ENCODE measurements around the gene AMPH.
"Not testable (repeated sequence)": the region's sequence is repeated elsewhere in the genome, so short reads cannot be mapped to it uniquely, and the experiment has no call there.

The AMPH gene

GRCh38 chr7:38396852-38397251 is 234.3 kb downstream of the AMPH start:
- no peak for DNase-seq (ENCODE audit: low read depth)

DNA sequence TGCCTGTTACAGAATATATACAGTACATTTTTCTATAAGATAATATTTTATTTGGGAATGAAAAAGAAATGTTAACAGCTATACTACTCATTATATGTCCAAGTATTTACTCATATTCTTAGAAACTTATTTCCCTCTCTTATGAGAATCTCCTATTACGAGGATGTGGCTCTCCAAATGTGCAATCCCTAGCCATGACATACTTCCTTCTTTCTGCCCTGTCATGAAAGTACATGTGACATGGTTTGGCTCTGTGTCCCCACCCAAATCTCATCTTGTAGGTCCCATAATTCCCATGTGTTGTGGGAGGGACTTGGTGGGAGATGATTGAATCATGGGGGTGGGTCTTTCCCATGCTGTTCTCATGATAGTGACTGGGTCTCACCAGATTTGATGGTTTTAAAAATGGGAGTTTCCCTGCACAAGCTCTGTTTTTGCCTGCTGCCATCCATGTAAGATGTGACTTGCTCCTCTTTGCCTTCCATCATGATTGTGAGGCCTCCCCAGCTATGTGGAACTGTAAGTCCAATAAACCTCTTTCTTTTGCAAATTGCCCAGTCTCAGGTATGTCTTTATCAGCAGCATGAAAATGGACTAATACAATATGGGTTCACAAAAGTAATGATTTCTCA is 235.1 kb downstream of the AMPH start:
- DNase-seq (ENCODE audit: low read depth), result not testable (repeated sequence)

DNA sequence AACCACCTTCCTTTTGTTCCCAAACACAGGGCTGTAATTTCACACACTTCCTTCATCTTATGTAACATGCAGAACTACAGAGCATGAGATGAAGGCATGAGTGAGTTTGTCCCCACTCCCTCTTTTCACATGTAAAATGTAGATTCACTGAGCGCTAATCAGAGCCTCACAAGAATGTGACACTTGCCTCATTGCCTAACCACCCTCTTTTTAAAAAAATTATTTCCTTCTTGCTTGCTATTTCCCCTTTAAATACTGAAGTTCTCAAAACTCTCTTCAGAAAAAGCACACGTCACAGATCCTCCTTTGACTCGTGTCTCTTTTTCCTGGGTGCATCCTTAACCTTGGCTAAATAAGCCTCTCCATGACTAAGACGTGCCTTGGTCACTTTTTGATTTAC is 236.5 kb downstream of the AMPH start:
- DNase-seq (ENCODE audit: low read depth), result no peak

DNA sequence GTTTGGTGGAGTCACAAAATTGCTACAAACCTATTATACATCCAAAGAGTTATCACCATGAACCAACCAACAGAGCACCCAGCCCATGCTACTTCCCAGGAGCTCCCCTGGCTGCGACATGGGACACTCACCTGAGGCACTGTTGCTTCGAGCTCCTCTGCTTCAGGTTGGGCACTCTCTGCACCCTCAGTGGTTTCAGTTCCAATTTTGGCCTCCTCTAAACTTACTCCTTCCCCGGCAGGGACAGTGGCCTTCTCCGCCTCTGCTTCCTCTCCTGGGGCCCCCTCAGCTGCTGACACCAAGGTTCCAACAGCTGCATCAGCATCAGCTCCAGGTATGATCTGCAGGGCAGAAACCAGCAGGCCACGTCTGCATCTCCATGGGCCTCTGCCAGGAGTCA is 237.3 kb downstream of the AMPH start:
- DNase-seq (ENCODE audit: low read depth), result no peak

- no peak for DNase-seq (ENCODE audit: low read depth)
Measured at GRCh38 chr7:38391751-38392150, 239.4 kb downstream of the AMPH start.

GRCh38 chr7:38385682-38386081 is 245.5 kb downstream of the AMPH start:
- no peak for DNase-seq (ENCODE audit: low read depth)

DNA sequence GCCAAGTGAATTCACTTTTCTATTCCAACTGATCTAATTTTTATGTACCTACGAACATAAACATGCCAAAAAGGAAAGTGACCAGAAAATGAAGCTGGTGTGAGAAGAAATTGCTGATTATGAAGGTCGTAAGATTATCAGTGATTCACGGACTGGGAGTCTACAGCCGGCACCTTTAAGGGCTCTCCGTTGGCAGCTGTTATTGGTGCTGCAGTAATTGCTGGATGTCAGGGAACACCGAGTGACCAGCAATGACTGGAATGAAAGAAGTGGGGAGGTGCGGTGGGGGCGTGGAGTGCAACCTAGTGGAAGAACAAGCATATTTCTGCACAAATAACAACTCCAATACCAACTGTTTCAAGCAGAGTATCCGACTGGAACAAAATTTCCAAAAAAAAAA is 247.9 kb downstream of the AMPH start:
- no peak for DNase-seq (ENCODE audit: low read depth)

DNA sequence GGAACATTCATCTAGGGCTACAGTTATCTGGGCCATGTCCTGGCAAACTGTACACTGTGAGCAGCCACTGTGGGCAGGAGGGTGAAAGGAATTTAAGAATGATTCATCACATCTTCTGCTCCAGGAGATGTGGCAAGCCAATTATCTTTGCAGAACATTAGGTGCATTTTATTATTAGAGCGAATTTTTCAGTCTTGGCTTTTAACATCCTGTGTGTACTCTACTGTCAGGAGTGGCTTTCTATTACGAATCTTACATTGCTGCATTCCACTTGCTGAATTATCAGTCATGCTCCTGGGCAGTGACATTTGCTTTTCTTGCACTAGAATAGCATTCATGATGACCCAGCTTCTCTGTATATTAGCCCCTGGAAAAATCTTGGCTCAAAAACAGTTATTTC is 248.5 kb downstream of the AMPH start:
- peak; percentile 80 for DNase-seq (ENCODE audit: low read depth)

- DNase-seq (ENCODE audit: low read depth), result no peak
Measured at GRCh38 chr7:38375453-38375852, 255.7 kb downstream of the AMPH start.

DNA sequence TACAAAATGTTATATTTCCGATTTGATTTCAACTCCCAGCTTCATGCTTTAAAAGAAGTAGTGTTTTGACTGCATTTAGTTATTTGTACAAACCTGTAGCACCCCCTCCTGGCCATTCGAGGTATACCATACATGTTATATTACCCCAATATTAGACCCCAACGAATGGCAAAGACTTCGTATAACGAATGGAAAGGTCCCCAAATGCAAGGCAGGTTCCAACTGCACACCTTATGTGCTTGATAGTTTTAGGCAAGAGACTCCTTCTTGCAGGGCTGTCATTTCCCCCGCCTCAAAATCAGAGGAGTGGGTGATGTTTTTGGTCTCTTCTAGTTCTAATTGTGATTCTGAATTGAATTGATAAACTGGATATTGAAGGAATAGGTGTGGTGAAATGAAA is 256.7 kb downstream of the AMPH start:
- DNase-seq (ENCODE audit: low read depth), result peak; percentile 28

DNA sequence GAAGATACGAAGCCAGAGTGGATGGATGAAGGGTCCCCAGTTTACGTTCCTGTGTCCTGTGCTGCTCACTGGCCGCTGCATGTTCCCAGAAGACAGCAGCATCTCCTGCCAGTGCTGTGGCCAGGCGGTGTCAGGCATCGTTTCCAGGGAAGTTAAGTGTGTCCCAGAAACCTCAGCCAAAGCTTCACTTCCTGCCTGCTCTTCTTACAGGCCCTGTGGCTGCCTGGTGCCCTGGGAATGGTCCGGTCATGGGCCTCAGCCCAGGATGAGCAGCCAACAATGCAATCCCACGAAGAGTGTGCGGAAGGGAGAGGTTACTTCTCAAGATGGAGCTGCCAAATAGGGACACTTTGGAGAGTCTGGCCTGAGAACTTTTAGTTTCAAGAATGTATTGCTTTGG is 258.0 kb downstream of the AMPH start:
- DNase-seq (ENCODE audit: low read depth), result no peak

GRCh38 chr7:38372290-38372689 is 258.9 kb downstream of the AMPH start:
- no peak for DNase-seq (ENCODE audit: low read depth)

- peak; percentile 78 for DNase-seq (ENCODE audit: low read depth)
Measured at GRCh38 chr7:38369816-38370493, 261.2 kb downstream of the AMPH start.

DNA sequence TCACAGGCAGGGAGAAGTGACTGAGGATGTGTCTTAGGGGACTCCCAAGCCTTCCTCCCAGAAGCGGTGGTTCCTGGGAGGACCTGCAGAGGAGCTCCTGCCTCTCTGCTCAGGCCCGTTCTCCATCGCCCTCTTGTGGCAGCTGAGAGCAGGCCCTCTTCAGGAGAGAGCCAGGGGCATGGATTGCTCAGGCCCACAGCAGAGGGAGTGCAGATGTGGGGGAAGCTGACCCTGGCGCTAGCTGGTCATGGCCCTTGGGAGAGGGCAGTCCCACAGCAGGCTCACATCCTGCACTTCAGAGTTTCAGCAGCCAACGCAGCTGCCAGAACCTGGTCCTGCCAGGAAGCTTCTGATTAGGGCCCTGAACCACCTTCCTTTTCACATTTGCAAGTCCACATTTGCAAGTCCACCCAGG is 263.0 kb downstream of the AMPH start:
- DNase-seq (ENCODE audit: low read depth), result peak; percentile 78

DNA sequence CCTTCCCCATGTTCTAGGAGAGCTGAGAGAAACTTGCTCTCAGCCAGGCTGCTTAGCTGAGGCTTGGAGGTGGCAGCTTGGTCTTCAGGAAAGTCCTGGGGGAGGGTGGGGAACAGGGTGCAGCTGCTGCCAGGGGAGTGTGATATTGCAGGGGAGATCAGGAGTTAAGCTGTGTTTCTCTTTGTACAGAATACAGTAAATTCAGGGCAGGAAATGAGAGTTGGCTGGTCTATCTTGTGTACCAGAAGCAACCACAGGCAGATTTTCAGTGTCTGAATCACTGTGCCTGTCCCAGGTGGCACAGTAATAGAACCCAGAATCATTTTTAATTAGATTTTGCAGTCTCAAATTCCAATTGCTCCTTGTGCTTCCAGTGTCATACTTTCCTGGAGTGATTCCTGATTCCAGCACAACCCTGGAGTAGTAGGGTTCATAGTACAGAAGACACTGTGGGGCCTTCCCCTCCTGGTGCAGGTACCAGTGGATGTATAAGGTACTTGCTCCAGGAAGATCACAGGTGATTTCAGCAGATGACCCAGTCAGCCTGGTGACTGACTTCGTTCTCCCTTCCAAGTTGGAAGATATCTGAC is 263.8 kb downstream of the AMPH start:
- DNase-seq (ENCODE audit: low read depth), result no peak

DNA sequence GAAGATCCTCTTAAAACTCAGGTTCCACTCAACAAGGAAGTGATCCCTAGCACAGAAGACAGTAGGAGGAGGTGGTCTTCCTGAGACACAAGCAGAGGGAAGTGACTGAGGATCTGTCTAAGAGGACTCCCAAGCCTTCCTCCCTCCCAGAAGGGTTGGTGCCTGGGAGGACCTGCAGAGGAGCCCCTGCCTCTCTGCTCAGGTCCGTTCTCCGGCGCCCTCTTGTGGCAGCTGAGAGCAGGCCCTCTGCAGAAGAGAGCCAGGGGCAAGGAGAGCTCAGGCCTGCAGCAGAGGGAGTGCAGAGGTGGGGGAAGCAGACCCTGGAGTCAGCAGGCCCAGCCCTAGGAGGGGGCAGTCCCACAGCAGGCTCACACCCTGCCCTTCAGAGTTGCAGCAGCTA is 267.8 kb downstream of the AMPH start:
- DNase-seq (ENCODE audit: low read depth), result peak; percentile 39

GRCh38 chr7:38362611-38363237 is 268.4 kb downstream of the AMPH start:
- DNase-seq (ENCODE audit: low read depth), result not testable (repeated sequence)

- no peak for DNase-seq (ENCODE audit: low read depth)
Measured at GRCh38 chr7:38360776-38361175, 270.4 kb downstream of the AMPH start.

DNA sequence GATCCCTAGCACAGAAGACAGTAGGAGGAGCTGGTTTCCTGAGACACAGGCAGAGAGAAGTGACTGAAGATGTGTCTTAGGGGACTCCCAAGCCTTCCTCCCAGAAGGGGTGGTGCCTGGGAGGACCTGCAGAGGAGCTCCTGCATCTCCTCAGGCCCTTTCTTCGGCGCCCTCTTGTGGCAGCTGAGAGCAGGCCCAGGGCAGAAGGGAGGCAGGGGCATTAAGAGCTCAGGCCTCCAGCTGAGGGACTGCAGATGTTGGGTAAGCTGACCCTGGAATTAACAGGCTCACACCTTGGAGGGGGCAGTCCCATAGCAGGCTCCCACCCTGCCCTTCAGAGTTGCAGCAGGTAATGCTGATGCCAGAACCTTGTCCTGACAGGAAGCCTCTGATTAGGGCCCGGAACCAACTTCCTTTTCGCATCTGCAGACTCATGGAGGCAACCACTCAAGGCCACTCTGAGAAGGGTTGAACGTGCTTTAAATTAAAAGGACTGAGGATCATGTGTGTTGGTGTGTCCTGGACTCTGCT is 272.0 kb downstream of the AMPH start:
- DNase-seq (ENCODE audit: low read depth), result not testable (repeated sequence)

DNA sequence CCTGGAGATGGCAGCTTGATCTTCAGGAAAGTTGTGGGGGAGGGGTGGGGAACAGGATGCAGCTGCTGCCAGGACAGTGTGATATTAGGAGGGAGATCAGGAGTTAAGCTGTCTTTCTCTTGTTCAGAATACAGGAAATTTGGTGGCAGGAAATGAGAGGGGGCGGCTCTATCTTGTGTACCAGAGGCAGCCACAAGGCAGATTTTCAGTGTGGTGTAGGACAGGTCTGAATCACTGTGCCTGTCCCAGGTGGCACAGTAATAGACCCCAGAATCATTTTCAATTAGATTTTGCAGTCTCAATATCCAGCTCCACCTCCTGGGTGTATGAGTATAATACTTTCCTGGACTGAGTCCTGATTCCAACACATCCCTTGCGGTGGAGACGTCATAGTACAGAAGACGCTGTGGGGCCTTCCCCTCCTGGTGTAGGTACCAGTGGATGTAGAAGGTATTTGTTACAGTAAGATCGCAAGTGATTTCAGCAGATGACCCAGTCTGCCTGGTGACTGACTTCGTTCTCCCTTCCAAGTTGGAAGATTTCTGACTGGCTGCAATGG is 272.8 kb downstream of the AMPH start:
- not testable (repeated sequence) for DNase-seq (ENCODE audit: low read depth)

DNA sequence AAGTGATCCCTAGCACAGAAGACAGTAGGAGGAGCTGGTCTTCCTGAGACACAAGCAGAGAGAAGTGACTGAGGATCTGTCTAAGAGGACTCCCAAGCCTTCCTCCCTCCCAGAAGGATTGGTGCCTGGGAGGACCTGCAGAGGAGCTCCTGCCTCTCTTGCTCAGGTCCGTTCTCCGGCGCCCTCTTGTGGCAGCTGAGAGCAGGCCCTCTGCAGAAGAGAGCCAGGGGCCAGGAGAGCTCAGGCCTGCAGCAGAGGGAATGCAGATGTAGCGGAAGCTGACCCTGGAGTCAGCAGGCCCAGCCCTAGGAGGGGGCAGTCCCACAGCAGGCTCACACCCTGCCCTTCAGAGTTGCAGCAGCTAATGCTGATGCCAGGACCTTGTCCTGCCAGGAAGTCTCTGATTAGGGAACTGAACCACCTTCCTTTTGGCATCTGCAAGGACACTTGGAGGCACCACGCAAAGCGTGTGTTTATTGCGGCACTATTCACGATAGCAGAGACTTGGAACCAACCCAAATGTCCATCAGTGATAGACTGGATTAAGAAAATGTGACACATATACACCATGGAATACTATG is 276.8 kb downstream of the AMPH start:
- peak; percentile 43 for DNase-seq (ENCODE audit: low read depth)

GRCh38 chr7:38353431-38353881 is 277.7 kb downstream of the AMPH start:
- not testable (repeated sequence) for DNase-seq (ENCODE audit: low read depth)

Measured in EH (cell line).